WTC11 (cell line): ENCODE results near the gene TRIM65. TPM values are rescaled to one million over a fixed set of nuclear protein-coding genes. Genes with fewer than 3 reads are reported as not detected.

Experiments used
- CREB1 ChIP-seq: sonication (generic); formaldehyde crosslinking; IDR thresholded peaks from 2 replicates; pipeline ENCODE4 v1.8.0; 2023; ENCODE audit warnings: mild to moderate bottlenecking, missing genetic modification reagents
- ERG ChIP-seq: fragments of 250-450 bp; sonication (Bioruptor Pico); IDR thresholded peaks from 2 replicates; pipeline ENCODE4 v1.8.0; 2021; ENCODE audit warnings: mild to moderate bottlenecking
- ESRRA ChIP-seq: sonication (generic); formaldehyde crosslinking; IDR thresholded peaks from 2 replicates; pipeline ENCODE4 v1.8.1; 2022; ENCODE audit warnings: mild to moderate bottlenecking, missing genetic modification reagents, borderline replicate concordance
- GABPB1 ChIP-seq: sonication (generic); formaldehyde crosslinking; IDR thresholded peaks from 2 replicates; pipeline ENCODE4 v1.8.1; 2023; ENCODE audit warnings: mild to moderate bottlenecking, missing genetic modification reagents
- HMGXB4 ChIP-seq: sonication (generic); formaldehyde crosslinking; IDR thresholded peaks from 2 replicates; pipeline ENCODE4 v1.8.1; 2023; ENCODE audit warnings: mild to moderate bottlenecking, moderate library complexity, missing genetic modification reagents
- IRF2 ChIP-seq: sonication (generic); formaldehyde crosslinking; IDR thresholded peaks from 2 replicates; pipeline ENCODE4 v1.8.0; 2022; ENCODE audit warnings: low read depth, missing genetic modification reagents, borderline replicate concordance
- JAZF1 ChIP-seq: fragments of 250-450 bp; sonication (Bioruptor Pico); IDR thresholded peaks from 2 replicates; pipeline ENCODE4 v1.9.0; 2021; ENCODE audit warnings: moderate library complexity, mild to moderate bottlenecking, inconsistent platforms
- JUN ChIP-seq: sonication (generic); formaldehyde crosslinking; IDR thresholded peaks from 2 replicates; pipeline ENCODE4 v1.8.0; 2023; ENCODE audit warnings: mild to moderate bottlenecking, missing genetic modification reagents
- KAT7 ChIP-seq: sonication (generic); formaldehyde crosslinking; IDR thresholded peaks from 2 replicates; pipeline ENCODE4 v1.8.1; 2023; ENCODE audit warnings: missing genetic modification reagents, mild to moderate bottlenecking, borderline replicate concordance
- MXD4 ChIP-seq: fragments of 250-450 bp; sonication (Bioruptor Pico); IDR thresholded peaks from 2 replicates; pipeline ENCODE4 v1.8.0; 2021; ENCODE audit warnings: mild to moderate bottlenecking, moderate library complexity, borderline replicate concordance
- MYBL2 ChIP-seq: sonication (generic); formaldehyde crosslinking; IDR thresholded peaks from 2 replicates; pipeline ENCODE4 v1.8.1; 2023; ENCODE audit warnings: mild to moderate bottlenecking, moderate library complexity, missing genetic modification reagents
- NFATC4 ChIP-seq: fragments of 250-450 bp; sonication (Bioruptor Pico); IDR thresholded peaks from 2 replicates; pipeline ENCODE4 v1.9.0; 2021; ENCODE audit warnings: mild to moderate bottlenecking
- NFYB ChIP-seq: sonication (generic); formaldehyde crosslinking; conservative IDR thresholded peaks from 2 replicates; pipeline ENCODE4 v1.8.0; 2022; ENCODE audit warnings: low read depth, missing genetic modification reagents
- NR2C2 ChIP-seq: sonication (generic); formaldehyde crosslinking; IDR thresholded peaks from 2 replicates; pipeline ENCODE4 v1.8.0; 2022; ENCODE audit warnings: mild to moderate bottlenecking, missing genetic modification reagents
- NR3C1 ChIP-seq: sonication (generic); formaldehyde crosslinking; conservative IDR thresholded peaks from 2 replicates; pipeline ENCODE4 v1.8.1; 2023; ENCODE audit warnings: low read depth, mild to moderate bottlenecking, missing genetic modification reagents
- PRDM15 ChIP-seq: sonication (generic); formaldehyde crosslinking; IDR thresholded peaks from 2 replicates; pipeline ENCODE4 v1.8.0; 2022; ENCODE audit warnings: missing genetic modification reagents
- PREB ChIP-seq: sonication (generic); formaldehyde crosslinking; IDR thresholded peaks from 2 replicates; pipeline ENCODE4 v1.8.1; 2022; ENCODE audit warnings: mild to moderate bottlenecking, missing genetic modification reagents, moderate library complexity, borderline replicate concordance
- RORB ChIP-seq: fragments of 250-450 bp; sonication (Bioruptor Pico); IDR thresholded peaks from 2 replicates; pipeline ENCODE4 v1.9.0; 2021; ENCODE audit warnings: mild to moderate bottlenecking
- SP1 ChIP-seq: sonication (generic); formaldehyde crosslinking; conservative IDR thresholded peaks from 2 replicates; pipeline ENCODE4 v1.8.1; 2022; ENCODE audit warnings: missing genetic modification reagents
- TEAD1 ChIP-seq: sonication (generic); formaldehyde crosslinking; IDR thresholded peaks from 2 replicates; pipeline ENCODE4 v1.8.0; 2022; ENCODE audit warnings: mild to moderate bottlenecking, missing genetic modification reagents
- TP53 ChIP-seq: sonication (generic); formaldehyde crosslinking; IDR thresholded peaks from 2 replicates; pipeline ENCODE4 v1.8.1; 2023; ENCODE audit warnings: mild to moderate bottlenecking, missing genetic modification reagents
- ZNF232 ChIP-seq: sonication (generic); formaldehyde crosslinking; IDR thresholded peaks from 2 replicates; pipeline ENCODE4 v1.8.0; 2022; ENCODE audit warnings: mild to moderate bottlenecking, missing genetic modification reagents
- ZNF263 ChIP-seq: sonication (generic); formaldehyde crosslinking; IDR thresholded peaks from 2 replicates; pipeline ENCODE4 v1.8.1; 2022; ENCODE audit warnings: low read depth, mild to moderate bottlenecking, moderate library complexity, missing genetic modification reagents
- ZNF532 ChIP-seq: fragments of 250-450 bp; sonication (Bioruptor Pico); IDR thresholded peaks from 2 replicates; pipeline ENCODE4 v1.9.0; 2021; ENCODE audit warnings: mild to moderate bottlenecking, borderline replicate concordance
- ZNF671 ChIP-seq: fragments of 250-450 bp; sonication (Bioruptor Pico); IDR thresholded peaks from 2 replicates; pipeline ENCODE4 v1.8.0; 2021; ENCODE audit warnings: mild to moderate bottlenecking
- ZSCAN18 ChIP-seq: fragments of 250-450 bp; sonication (Bioruptor Pico); IDR thresholded peaks from 2 replicates; pipeline ENCODE4 v2.1.2; 2022; ENCODE audit warnings: mild to moderate bottlenecking, moderate library complexity
- total RNA-seq: library from RNA; stranded (reverse); gene quantifications from 3 replicates; pipeline ENCODE4 v1.2.3, GENCODE V29; 2021

Gene TRIM65
- total RNA-seq, 1 experiment from 2014 or later: 56.4 TPM

GRCh38 chr17:75877752-75878173 is 19.0 kb downstream of the TRIM65 start (continued):
- TF ChIP-seq PRDM15 (CRISPR knock-in tag) (no peak), JAZF1 (CRISPR knock-in tag) (no peak), MXD4 (CRISPR knock-in tag) (no peak), GABPB1 (peak; percentile 9; the same call in 1 of the 2 replicates), ZSCAN18 (CRISPR knock-in tag) (no peak), ZNF532 (no peak), TEAD1 (CRISPR knock-in tag) (peak; percentile 43; the same call in 1 of the 2 replicates), NR2C2 (no peak), IRF2 (CRISPR knock-in tag) (no peak), NFYB (CRISPR knock-in tag) (no peak; the same call in 1 of the 2 replicates), PREB (no peak), RORB (no peak), TP53 (CRISPR knock-in tag) (0 out of 2 replicates have a peak, but pooled peaks have one; percentile 42), HMGXB4 (CRISPR knock-in tag) (peak; percentile 81), ERG (CRISPR knock-in tag) (no peak), CREB1 (no peak), MYBL2 (CRISPR knock-in tag) (no peak), NFATC4 (CRISPR knock-in tag) (no peak), ZNF232 (no peak), NR3C1 (CRISPR knock-in tag) (no peak), ZNF671 (CRISPR knock-in tag) (no peak), ZNF263 (CRISPR knock-in tag) (no peak), SP1 (CRISPR knock-in tag) (peak; percentile 47; the same call in 1 of the 2 replicates), ESRRA (peak; percentile 44; the same call in 1 of the 2 replicates), KAT7 (no peak), JUN (CRISPR knock-in tag) (no peak)
